AG04449 (cell line): ENCODE results near the gene ADAM8.

ENCODE experiments used
- CTCF ChIA-PET: fragments of 350-600 bp; formaldehyde crosslinking; extraction: SDS; loops from one replicate; lab custom pipeline; 2021; ENCODE audit warnings: antibody characterized with exemption; lab: Yijun Ruan, JAX
- POLR2A ChIA-PET: fragments of 400-600, 350-600 bp; formaldehyde crosslinking; extraction: SDS; loops from one replicate; lab custom pipeline; 2020; ENCODE audit warnings: antibody characterized with exemption, inconsistent platforms; lab: Yijun Ruan, JAX
- DNase-seq: peaks from one replicate; pipeline ENCODE4 v3.0.0-alpha.2; 2010; ENCODE audit warnings: low read depth, low spot score
- H3K4me3 ChIP-seq: 2 replicates; pipeline ENCODE4 v1.5.1; 2011; ENCODE audit warnings: low read depth, mild to moderate bottlenecking, control low read depth, low read length
- CTCF ChIP-seq: IDR thresholded peaks from one replicate; pipeline ENCODE4 v1.5.1; 2011; ENCODE audit warnings: mild to moderate bottlenecking, moderate library complexity, low read length, control low read depth, inconsistent platforms; ENCODE audit not compliant: insufficient read depth; ENCODE audit errors: missing control alignments

Gene ADAM8

DNA sequence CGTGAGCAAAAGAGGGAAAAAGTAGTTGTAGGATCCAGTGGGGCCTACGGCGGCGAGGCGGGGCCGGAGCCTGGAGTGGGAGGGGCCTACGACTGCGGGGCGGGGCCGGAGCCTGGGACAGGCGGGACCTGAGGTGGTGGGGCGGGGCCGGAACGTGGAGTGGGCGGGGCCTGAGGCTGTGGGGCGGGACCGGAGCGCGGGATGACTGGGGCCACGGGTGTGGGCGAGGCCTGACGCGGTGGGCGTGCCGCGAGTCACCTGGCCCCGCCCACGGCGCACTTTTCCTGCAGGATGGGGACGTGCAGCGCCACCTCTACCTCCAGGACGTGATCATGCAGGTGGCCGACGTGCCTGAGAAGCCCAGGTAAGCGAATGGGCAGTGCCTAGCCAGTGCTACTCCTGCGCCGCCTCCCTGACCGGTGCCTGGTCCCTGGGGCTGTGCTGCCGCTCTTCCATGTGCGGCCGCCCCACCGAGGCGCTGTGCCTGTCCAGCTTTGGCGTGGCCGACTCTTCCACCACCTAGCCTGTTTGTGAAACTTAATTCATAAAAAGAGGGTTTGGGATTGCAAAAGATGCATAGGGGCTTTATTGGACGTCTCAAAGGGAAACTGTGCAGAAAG, 32.5 kb upstream of the ADAM8 start:
- ChIA-PET CTCF (interaction anchor here (2.0 to 2.2 kb wide), 2 partner anchors 10 to 20 kb away, joined by 9 to 10 read pairs; no protein-coding TSS in a partner anchor), POLR2A (no interaction called here)
- no peak for DNase-seq
- H3K4me3 ChIP-seq, result peak overlapping the region; percentile 66
- no peak for TF ChIP-seq CTCF

GRCh38 chr10:133308421-133309099, 31.9 kb upstream of the ADAM8 start, which contains the start of the genes TUBGCP2 and ZNF511:
Gene TUBGCP2 (minus strand): TSS chr10:133308872. CDS start chr10:133302941, 5,931 bp downstream.
Gene ZNF511 (plus strand): TSS chr10:133308914. CDS start chr10:133308944, 30 bp downstream.
- peak; percentile 33 for TF ChIP-seq CTCF
- CTCF ChIA-PET, result interaction anchor here (0.9 to 2.7 kb wide), 12 partner anchors 9 to 307 kb away, joined by 3 to 22 read pairs (median 6); no protein-coding TSS in a partner anchor
- no peak for DNase-seq
- POLR2A ChIA-PET, result interaction anchor here (1.2 kb wide), 1 partner anchor 165 kb away, joined by 4 read pairs; no protein-coding TSS in a partner anchor
- H3K4me3 ChIP-seq, result peak within 1 kb of the TSS; percentile 66

- POLR2A ChIA-PET, result interaction anchor here (1.2 kb wide), 1 partner anchor 164 kb away, joined by 4 read pairs; no protein-coding TSS in a partner anchor
- CTCF ChIA-PET, result interaction anchor here (0.8 to 2.7 kb wide), 17 partner anchors 8 to 307 kb away, joined by 3 to 22 read pairs (median 4); no protein-coding TSS in a partner anchor
- no peak for DNase-seq
- peak; percentile 73 for TF ChIP-seq CTCF
- peak overlapping the region; percentile 66 for H3K4me3 ChIP-seq
Measured at GRCh38 chr10:133307776-133308420, 31.2 kb upstream of the ADAM8 start.

DNA sequence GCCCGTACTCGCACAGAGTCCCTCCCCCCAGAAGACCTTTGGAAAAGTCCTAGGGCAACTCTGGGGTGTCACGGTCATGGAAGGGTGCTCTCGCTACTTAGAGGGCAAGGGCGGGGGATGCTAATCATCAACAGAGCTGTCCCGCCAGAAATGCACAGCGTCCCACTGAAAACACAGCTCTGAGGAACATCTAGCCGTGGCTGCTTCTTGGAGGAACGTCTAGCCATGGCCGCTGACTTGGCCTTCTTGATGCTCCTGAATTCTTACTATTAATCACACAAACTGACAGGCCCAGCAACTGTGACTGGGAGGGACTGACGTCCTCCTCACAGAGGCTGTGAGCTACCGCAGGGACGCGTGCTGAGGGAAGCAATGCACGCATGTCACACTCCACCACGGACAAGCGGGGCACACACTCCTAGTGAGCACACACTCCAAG, 30.3 kb upstream of the ADAM8 start:
- DNase-seq, result no peak
- H3K4me3 ChIP-seq, result peak overlapping the region; percentile 15
- ChIA-PET CTCF (interaction anchor here (0.8 to 2.7 kb wide), 14 partner anchors 7 to 301 kb away, joined by 3 to 22 read pairs (median 4); no protein-coding TSS in a partner anchor), POLR2A (no interaction called here)
- no peak for TF ChIP-seq CTCF

- DNase-seq, result no peak
- ChIA-PET CTCF (interaction anchor here (2.2 to 2.7 kb wide), 2 partner anchors 23 to 39 kb away, joined by 5 to 22 read pairs; no protein-coding TSS in a partner anchor), POLR2A (no interaction called here)
- no peak for TF ChIP-seq CTCF
- H3K4me3 ChIP-seq, result no peak overlapping the region
Measured at GRCh38 chr10:133306097-133306476, 29.4 kb upstream of the ADAM8 start.
